Measurements from ENCODE around the gene KIF26B. TPM values are rescaled to one million over a fixed set of nuclear protein-coding genes. Genes with fewer than 3 reads are reported as not detected.

The KIF26B gene
- total RNA-seq, 1 experiment from 2014 or later: 2.3 TPM

GRCh38 chr1:245419989-245420388 lies 265.2 kb downstream of the KIF26B start:
- no peaks in the 10 kb centered on the region for H3K4me1 ChIP-seq (ENCODE audit: low read length)
- H3K27ac ChIP-seq (ENCODE audit: low read length): no peak overlapping the region
- H3K79me2 ChIP-seq (ENCODE audit: low read length): no peaks in the 10 kb centered on the region
- no peaks in the 10 kb centered on the region for H3K27me3 ChIP-seq (ENCODE audit: low read length)
- no peak overlapping the region for H3K4me2 ChIP-seq (ENCODE audit: low read depth, low read length, poor library complexity, severe bottlenecking)
- H2AFZ ChIP-seq (ENCODE audit: low read length): no peak overlapping the region
- no peaks in the 10 kb centered on the region for H3K9me3 ChIP-seq (ENCODE audit: low read length)
- no peak overlapping the region for H3K4me3 ChIP-seq (ENCODE audit: low read length)
- no peaks in the 10 kb centered on the region for H3K9me2 ChIP-seq (replicated peaks; ENCODE audit: insufficient read depth, low read length)
- no peak for DNase-seq
- no peaks in the 10 kb centered on the region for H3K36me3 ChIP-seq (ENCODE audit: insufficient read depth, low read length)
- no peak overlapping the region for H3K9ac ChIP-seq (ENCODE audit: low read length)
- H4K20me1 ChIP-seq (ENCODE audit: insufficient read depth, low read depth, low read length): no peaks in the 10 kb centered on the region

DNA sequence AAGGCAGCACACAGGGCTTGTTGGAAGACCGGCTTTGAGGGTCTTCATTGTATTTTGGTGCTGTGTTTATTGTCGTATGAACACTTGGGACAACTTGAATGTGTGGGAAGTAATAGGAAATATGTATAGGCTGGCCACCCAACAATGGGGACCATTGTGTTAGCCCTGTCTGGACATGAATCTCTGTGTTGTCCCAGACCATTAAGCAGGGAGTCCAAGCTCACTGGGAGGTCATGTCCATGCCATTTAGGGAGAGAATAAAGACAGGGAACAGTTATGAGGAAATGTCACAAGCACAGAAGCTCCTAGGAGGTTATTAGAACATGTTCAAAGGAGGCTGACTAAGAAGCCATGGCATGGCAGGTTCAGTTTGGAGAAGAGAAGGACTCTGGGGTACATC lies 266.1 kb downstream of the KIF26B start:
- H2AFZ ChIP-seq (ENCODE audit: low read length): no peak overlapping the region
- no peaks in the 10 kb centered on the region for H4K20me1 ChIP-seq (ENCODE audit: insufficient read depth, low read depth, low read length)
- no peak overlapping the region for H3K27ac ChIP-seq (ENCODE audit: low read length)
- H3K27me3 ChIP-seq (ENCODE audit: low read length): no peaks in the 10 kb centered on the region
- no peaks in the 10 kb centered on the region for H3K9me2 ChIP-seq (replicated peaks; ENCODE audit: insufficient read depth, low read length)
- no peaks in the 10 kb centered on the region for H3K4me1 ChIP-seq (ENCODE audit: low read length)
- no peak overlapping the region for H3K4me3 ChIP-seq (ENCODE audit: low read length)
- H3K4me2 ChIP-seq (ENCODE audit: low read depth, low read length, poor library complexity, severe bottlenecking): no peak overlapping the region
- no peaks in the 10 kb centered on the region for H3K36me3 ChIP-seq (ENCODE audit: insufficient read depth, low read length)
- no peak for DNase-seq
- H3K9ac ChIP-seq (ENCODE audit: low read length): no peak overlapping the region
- no peaks in the 10 kb centered on the region for H3K79me2 ChIP-seq (ENCODE audit: low read length)
- no peaks in the 10 kb centered on the region for H3K9me3 ChIP-seq (ENCODE audit: low read length)

DNA sequence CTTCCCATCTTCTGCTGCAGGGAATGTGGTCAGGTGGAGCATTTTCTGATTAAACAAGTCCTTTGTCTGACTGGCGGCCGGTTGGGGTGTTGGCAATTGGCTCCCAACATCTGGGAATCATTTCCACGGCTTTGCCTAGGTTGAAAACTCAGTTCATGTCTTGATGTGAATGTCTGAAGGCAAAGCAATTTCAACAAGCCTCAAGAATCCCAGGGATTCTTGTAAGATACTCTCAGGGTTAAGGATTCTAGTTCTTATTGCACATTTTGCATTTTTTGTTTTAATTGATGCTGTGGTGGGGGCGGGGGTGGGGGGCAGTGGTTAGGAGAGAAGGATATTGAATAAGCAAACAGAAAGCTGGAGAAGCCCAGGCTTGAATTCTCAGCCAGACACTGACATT lies 273.9 kb downstream of the KIF26B start:
- no peak for DNase-seq
- Histone ChIP-seq H3K9me2 (replicated peaks; ENCODE audit: insufficient read depth, low read length) (no peaks in the 10 kb centered on the region), H4K20me1 (ENCODE audit: insufficient read depth, low read depth, low read length) (no peaks in the 10 kb centered on the region), H3K9me3 (ENCODE audit: low read length) (no peaks in the 10 kb centered on the region), H3K27ac (ENCODE audit: low read length) (no peak overlapping the region), H3K4me2 (ENCODE audit: low read depth, low read length, poor library complexity, severe bottlenecking) (no peak overlapping the region), H3K4me3 (ENCODE audit: low read length) (no peak overlapping the region), H3K4me1 (ENCODE audit: low read length) (no peaks in the 10 kb centered on the region), H2AFZ (ENCODE audit: low read length) (no peak overlapping the region), H3K9ac (ENCODE audit: low read length) (no peak overlapping the region), H3K79me2 (ENCODE audit: low read length) (no peaks in the 10 kb centered on the region), H3K27me3 (ENCODE audit: low read length) (no peaks in the 10 kb centered on the region), H3K36me3 (ENCODE audit: insufficient read depth, low read length) (no peaks in the 10 kb centered on the region)

- Histone ChIP-seq H3K27me3 (ENCODE audit: low read length) (no peaks in the 10 kb centered on the region), H3K79me2 (ENCODE audit: low read length) (no peaks in the 10 kb centered on the region), H4K20me1 (ENCODE audit: insufficient read depth, low read depth, low read length) (no peaks in the 10 kb centered on the region), H3K27ac (ENCODE audit: low read length) (no peak overlapping the region), H3K36me3 (ENCODE audit: insufficient read depth, low read length) (no peaks in the 10 kb centered on the region), H3K4me2 (ENCODE audit: low read depth, low read length, poor library complexity, severe bottlenecking) (no peak overlapping the region), H3K9me3 (ENCODE audit: low read length) (no peaks in the 10 kb centered on the region), H2AFZ (ENCODE audit: low read length) (no peak overlapping the region), H3K4me3 (ENCODE audit: low read length) (no peak overlapping the region), H3K4me1 (ENCODE audit: low read length) (no peaks in the 10 kb centered on the region), H3K9ac (ENCODE audit: low read length) (no peak overlapping the region), H3K9me2 (replicated peaks; ENCODE audit: insufficient read depth, low read length) (no peaks in the 10 kb centered on the region)
- no peak for DNase-seq
Measured at GRCh38 chr1:245431706-245432105, 276.9 kb downstream of the KIF26B start.

DNA sequence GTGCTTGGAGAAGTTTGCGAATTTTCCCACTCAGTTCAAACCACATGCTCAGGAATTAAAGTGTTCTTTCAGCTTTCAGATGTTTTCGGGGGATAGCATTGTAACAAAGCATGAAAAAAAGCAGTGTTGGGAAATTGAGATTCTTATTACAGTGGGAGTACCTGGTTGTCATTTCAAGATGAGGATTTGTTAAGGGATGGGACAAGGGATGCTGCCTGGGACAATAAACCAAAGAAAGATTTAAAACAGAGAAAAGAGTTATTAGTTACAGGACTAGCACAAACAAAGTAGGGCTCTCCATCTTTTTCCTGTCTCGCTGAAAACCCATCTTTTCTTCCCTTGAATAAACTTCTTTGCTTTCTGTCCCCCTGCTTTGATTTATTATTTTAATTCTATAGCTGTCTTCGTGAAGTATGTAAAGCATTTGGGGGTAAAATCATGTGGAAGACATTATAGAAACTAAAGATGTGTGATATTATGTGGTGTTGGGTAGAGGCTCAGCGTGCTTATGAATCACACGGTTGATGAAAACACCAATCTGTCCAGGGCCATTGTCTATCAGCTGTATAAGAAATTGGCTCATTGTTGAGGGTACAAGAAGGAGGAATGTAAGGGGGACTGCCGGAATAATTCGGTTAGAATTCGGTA lies 277.6 kb downstream of the KIF26B start:
- no peak overlapping the region for H3K4me3 ChIP-seq (ENCODE audit: low read length)
- no peaks in the 10 kb centered on the region for H3K9me3 ChIP-seq (ENCODE audit: low read length)
- H4K20me1 ChIP-seq (ENCODE audit: insufficient read depth, low read depth, low read length): no peaks in the 10 kb centered on the region
- H3K9me2 ChIP-seq (replicated peaks; ENCODE audit: insufficient read depth, low read length): no peaks in the 10 kb centered on the region
- no peak for DNase-seq
- H3K4me1 ChIP-seq (ENCODE audit: low read length): no peaks in the 10 kb centered on the region
- no peaks in the 10 kb centered on the region for H3K79me2 ChIP-seq (ENCODE audit: low read length)
- H2AFZ ChIP-seq (ENCODE audit: low read length): no peak overlapping the region
- no peak overlapping the region for H3K4me2 ChIP-seq (ENCODE audit: low read depth, low read length, poor library complexity, severe bottlenecking)
- no peaks in the 10 kb centered on the region for H3K27me3 ChIP-seq (ENCODE audit: low read length)
- no peaks in the 10 kb centered on the region for H3K36me3 ChIP-seq (ENCODE audit: insufficient read depth, low read length)
- H3K27ac ChIP-seq (ENCODE audit: low read length): no peak overlapping the region
- H3K9ac ChIP-seq (ENCODE audit: low read length): no peak overlapping the region

DNA sequence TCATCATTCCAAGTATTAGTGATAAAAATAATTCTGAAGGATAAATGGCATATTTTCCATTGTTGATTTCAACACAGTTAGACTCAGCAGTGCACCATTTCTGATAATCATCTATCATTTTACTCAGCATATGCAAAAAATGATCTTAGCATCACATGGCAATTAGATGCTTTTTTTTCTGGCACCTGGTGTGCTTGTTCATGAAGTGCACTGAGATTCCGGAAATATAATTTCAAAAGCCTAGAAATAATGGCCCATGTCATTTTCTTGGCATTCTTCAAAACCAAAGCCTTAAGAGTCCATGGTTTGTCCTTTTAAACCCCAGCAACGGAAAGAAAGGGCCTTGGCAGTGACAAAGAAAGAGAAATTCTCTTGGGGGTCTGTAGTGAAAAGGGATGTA lies 278.8 kb downstream of the KIF26B start:
- H4K20me1 ChIP-seq (ENCODE audit: insufficient read depth, low read depth, low read length): no peaks in the 10 kb centered on the region
- no peak for DNase-seq
- H3K9ac ChIP-seq (ENCODE audit: low read length): no peak overlapping the region
- no peaks in the 10 kb centered on the region for H3K9me2 ChIP-seq (replicated peaks; ENCODE audit: insufficient read depth, low read length)
- no peak overlapping the region for H3K4me2 ChIP-seq (ENCODE audit: low read depth, low read length, poor library complexity, severe bottlenecking)
- no peak overlapping the region for H3K27ac ChIP-seq (ENCODE audit: low read length)
- no peaks in the 10 kb centered on the region for H3K27me3 ChIP-seq (ENCODE audit: low read length)
- H3K4me3 ChIP-seq (ENCODE audit: low read length): no peak overlapping the region
- no peaks in the 10 kb centered on the region for H3K9me3 ChIP-seq (ENCODE audit: low read length)
- H2AFZ ChIP-seq (ENCODE audit: low read length): no peak overlapping the region
- no peaks in the 10 kb centered on the region for H3K36me3 ChIP-seq (ENCODE audit: insufficient read depth, low read length)
- no peaks in the 10 kb centered on the region for H3K4me1 ChIP-seq (ENCODE audit: low read length)
- no peaks in the 10 kb centered on the region for H3K79me2 ChIP-seq (ENCODE audit: low read length)

DNA sequence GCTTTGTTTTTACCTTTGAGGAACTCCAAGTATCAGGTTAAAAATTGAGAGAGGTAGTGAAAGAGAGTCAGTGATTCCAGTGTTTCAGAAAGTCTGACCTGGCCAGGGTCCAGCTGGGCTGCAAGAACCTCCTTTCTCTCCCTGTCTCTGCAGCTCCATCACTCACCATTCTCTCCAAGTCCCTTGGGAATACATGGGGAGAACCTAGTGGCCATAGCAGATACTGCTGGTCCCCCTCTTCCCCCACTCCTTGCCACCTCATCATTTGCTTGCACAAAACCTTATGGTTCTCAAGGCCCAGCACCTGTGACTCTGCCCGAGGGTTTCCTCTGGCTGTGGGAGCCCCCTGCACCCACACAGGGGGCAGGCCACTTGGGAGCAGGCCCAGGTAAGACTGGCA lies 279.5 kb downstream of the KIF26B start:
- DNase-seq: peak; percentile 54
- H3K4me3 ChIP-seq (ENCODE audit: low read length): no peak overlapping the region
- no peaks in the 10 kb centered on the region for H3K9me3 ChIP-seq (ENCODE audit: low read length)
- no peak overlapping the region for H3K9ac ChIP-seq (ENCODE audit: low read length)
- H2AFZ ChIP-seq (ENCODE audit: low read length): no peak overlapping the region
- H3K4me1 ChIP-seq (ENCODE audit: low read length): no peaks in the 10 kb centered on the region
- H4K20me1 ChIP-seq (ENCODE audit: insufficient read depth, low read depth, low read length): no peaks in the 10 kb centered on the region
- H3K27ac ChIP-seq (ENCODE audit: low read length): no peak overlapping the region
- no peaks in the 10 kb centered on the region for H3K27me3 ChIP-seq (ENCODE audit: low read length)
- H3K79me2 ChIP-seq (ENCODE audit: low read length): no peaks in the 10 kb centered on the region
- H3K4me2 ChIP-seq (ENCODE audit: low read depth, low read length, poor library complexity, severe bottlenecking): no peak overlapping the region
- H3K9me2 ChIP-seq (replicated peaks; ENCODE audit: insufficient read depth, low read length): no peaks in the 10 kb centered on the region
- no peaks in the 10 kb centered on the region for H3K36me3 ChIP-seq (ENCODE audit: insufficient read depth, low read length)

GRCh38 chr1:245436407-245436806 lies 281.6 kb downstream of the KIF26B start:
- Histone ChIP-seq H4K20me1 (ENCODE audit: insufficient read depth, low read depth, low read length) (no peaks in the 10 kb centered on the region), H3K4me2 (ENCODE audit: low read depth, low read length, poor library complexity, severe bottlenecking) (no peak overlapping the region), H3K9ac (ENCODE audit: low read length) (no peak overlapping the region), H3K79me2 (ENCODE audit: low read length) (no peaks in the 10 kb centered on the region), H3K27ac (ENCODE audit: low read length) (no peak overlapping the region), H3K9me3 (ENCODE audit: low read length) (no peaks in the 10 kb centered on the region), H3K36me3 (ENCODE audit: insufficient read depth, low read length) (no peaks in the 10 kb centered on the region), H3K4me1 (ENCODE audit: low read length) (no peaks in the 10 kb centered on the region), H3K4me3 (ENCODE audit: low read length) (no peak overlapping the region), H3K9me2 (replicated peaks; ENCODE audit: insufficient read depth, low read length) (no peaks in the 10 kb centered on the region), H2AFZ (ENCODE audit: low read length) (no peak overlapping the region), H3K27me3 (ENCODE audit: low read length) (no peaks in the 10 kb centered on the region)
- no peak for DNase-seq
